ENCODE results near the gene SETD3. TPM values are rescaled to one million over a fixed set of nuclear protein-coding genes. Genes with fewer than 3 reads are reported as not detected.

SETD3 gene
- total RNA-seq, 4 donors from 2014 or later = 61.8 to 78.3 (median 70.1) TPM

DNA sequence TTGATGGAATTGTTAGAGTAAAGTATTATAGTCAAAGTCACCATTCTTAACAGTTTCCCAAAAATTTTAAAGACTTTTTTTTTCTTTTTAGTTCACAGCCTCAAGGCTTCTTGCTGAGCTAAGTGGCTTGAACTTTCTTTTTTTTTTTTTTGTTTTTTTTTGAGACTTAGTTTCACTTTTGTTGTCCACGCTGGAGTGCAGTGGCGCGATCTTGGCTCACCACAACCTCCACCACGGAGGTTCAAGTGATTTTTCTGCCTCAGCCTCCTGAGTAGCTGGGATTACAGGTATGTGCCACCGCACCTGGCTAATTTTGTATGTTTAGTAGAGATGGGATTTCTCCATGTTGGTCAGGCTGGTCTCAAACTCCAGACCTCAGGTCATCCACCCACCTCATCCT, 92.8 kb downstream of the SETD3 start:
- TF ChIP-seq CTCF (IDR thresholded peaks at IDR 0.05) = no peak
- DNase-seq (ENCODE audit: low spot score) = no peak

DNA sequence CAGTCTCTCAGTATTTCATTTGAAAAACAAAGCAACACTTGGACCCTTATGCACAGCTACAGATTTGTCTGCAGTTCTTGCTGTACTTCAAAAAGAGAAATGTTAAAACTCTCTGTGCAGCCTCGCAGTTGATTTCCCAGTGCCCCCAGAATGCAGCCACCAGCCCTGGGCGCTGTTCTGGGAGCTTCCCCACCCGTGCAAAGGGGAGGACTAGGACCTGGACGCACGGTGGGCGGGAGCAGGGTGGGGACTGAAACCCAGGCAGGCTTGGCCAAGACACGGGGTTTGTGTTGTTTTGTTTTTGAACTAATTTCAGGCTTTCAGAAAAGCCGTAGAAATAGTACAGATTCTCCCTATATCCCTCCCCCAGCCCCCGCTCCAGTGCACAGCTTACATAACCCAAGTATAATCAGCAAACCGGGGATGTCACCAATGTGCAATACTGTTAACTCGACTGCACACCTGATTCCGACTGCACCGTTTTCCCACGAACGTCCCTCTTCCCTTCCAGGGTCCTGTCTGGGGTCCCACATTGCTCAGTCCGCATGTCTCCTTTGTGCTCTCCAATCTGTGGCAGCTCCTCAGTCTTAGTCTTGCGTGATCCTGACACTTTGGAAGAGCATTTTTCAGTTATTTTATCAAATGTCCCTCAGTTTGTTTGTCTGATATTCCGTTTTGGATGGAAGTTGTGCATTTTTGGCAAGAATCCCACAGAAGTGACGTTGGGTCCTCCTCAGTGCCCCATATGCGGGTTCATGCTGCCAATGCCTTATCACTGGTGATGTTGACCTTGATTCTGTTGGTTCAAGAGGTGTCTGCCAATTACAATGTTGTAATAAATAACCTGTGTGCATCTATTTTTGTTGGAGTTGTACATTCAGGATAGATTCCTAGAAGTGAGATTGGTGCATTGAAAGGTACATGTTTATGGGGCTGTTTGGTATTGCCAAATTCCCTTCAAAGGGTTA, 95.9 kb downstream of the SETD3 start:
- DNase-seq (ENCODE audit: low spot score) (no peak), ATAC-seq (ENCODE audit: low FRiP score) (no peak)
- TF ChIP-seq CTCF (IDR thresholded peaks at IDR 0.05) = no peak

More for the DNA sequence above, 92.8 kb downstream of the SETD3 start:
- ATAC-seq (ENCODE audit: low FRiP score) = no peak

DNA sequence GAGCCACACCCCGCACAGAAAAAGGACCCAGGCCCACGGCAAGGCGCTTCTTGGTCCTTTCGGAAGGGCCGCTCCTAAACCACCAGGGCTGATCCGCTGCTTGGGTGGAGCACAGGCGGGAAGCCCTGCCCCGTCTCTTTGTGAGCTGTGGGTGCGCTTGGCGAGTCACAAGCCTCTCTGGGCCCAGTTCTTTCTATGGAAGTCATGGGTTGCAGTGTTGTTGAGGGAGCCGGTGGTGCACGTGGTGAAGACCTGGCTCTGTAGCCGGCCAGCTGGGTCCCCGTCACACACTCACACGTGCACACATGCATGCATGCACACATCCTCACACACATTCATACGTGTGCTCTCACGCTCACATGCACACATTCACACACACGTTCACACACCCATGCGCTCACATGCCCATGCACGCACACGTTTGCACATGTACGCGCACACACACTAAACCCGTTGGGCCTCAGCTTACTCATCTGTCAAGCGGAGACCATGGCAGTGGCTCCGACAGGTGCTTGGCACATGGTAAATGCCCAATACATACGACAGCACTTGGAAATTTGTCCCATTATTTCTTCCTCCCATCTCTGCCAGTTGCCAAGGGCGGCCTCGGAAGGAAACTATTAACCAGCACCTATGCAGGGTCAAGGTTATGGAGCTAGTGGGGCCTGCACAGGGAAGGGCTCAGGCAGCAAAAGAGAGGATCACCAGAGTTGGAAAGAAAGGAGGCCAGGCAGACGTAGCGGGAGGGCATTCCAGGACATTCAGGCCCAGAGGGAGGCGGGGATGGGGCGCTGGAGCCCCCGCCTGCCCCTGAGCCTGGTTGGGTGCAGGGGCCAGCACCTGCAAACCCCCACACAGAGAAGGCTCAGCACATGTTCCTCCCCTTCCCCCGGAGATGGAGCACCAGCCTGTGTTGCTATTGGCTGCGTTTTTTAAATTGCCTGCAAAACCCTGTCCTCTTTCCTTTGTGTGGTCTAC, 96.9 kb downstream of the SETD3 start:
- ATAC-seq (ENCODE audit: low FRiP score) (no peak), DNase-seq (ENCODE audit: low spot score) (no peak)
- no peak for TF ChIP-seq CTCF (IDR thresholded peaks at IDR 0.05)

DNA sequence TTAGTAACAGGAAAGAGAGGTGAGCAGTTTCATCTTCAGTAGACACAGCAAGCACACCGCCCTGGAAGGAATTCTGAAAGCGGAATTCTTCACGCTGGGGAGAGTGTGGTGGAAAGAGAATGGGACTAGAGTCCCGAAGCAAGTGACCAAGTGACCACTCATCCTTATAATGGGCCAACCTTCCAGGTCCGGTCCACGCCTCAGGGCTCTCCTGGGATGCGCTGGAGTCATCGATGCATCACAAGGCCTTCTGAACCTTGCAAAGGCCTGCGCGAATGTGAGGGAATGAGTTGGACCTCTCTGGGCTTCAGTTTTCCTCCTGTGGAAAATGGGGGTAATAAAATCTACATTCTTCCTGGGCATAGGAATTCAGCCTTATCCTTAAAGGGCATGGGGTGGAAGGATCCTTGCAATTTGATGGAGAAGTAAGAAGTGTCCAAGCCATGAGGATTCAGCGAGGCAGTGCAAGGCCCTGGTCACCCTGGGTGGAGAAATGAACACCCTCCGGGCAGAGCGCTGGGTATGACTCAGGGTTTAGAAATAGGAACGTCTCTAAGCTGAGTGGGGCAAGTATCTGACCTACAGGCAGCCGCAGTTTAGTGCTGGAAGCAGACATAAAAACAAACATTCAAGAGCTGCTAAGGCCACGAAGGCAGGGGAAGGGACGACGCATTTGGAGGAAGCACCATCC, 97.7 kb downstream of the SETD3 start:
- ATAC-seq (ENCODE audit: low FRiP score) = no peak
- DNase-seq (ENCODE audit: low spot score) = no peak
- no peak for TF ChIP-seq CTCF (IDR thresholded peaks at IDR 0.05)

DNA sequence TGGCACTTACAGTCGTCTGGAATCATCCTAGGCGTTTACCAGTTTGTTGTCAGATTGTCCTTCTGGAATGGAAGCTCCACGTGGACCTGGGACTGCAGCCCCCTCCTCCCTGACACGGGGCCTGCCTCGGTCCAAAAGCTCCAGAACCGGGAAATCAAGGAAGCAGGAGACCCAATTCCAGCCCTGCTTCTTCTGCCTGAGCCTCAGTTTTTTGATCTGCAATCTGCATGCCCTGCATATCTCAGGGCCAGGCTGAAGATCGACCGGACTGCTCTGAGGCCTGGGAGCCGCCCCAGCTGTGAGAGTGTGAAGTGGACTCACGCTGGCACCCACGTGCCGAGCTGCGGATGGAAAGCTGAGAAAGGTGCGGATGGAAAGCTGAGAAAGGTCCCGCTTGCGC, 98.6 kb downstream of the SETD3 start:
- TF ChIP-seq CTCF (IDR thresholded peaks at IDR 0.05) = no peak
- DNase-seq (ENCODE audit: low spot score) (no peak), ATAC-seq (ENCODE audit: low FRiP score) (no peak)

GRCh38 chr14:99381688-99382060, 99.0 kb downstream of the SETD3 start:
- no peak for TF ChIP-seq CTCF (IDR thresholded peaks at IDR 0.05)
- DNase-seq (ENCODE audit: low spot score) (no peak), ATAC-seq (ENCODE audit: low FRiP score) (no peak)
